ENCODE results near the gene SMIM20. TPM values are rescaled to one million over a fixed set of nuclear protein-coding genes. Genes with fewer than 3 reads are reported as not detected.

The SMIM20 gene
- total and polyA plus RNA-seq, 12 donors, result 27.4 to 48.5 (median 42.0) TPM

- Histone ChIP-seq H3K4me3 (no peak overlapping the region), H3K36me3 (no peaks in the 10 kb centered on the region), H3K27me3 (no peaks in the 10 kb centered on the region), H3K27ac (no peak overlapping the region), H3K9me3 (no peaks in the 10 kb centered on the region), H3K4me1 (peaks cover 0 to 20% (median 0%) of the 10 kb centered on the region in 9 donors)
- WGBS, 2 donors, result 63 to 76% methylated on average over 7 of the region's 7 CpGs
- intact Hi-C loops (cut with DNase I), result no loop called here
- DNase-seq, result no peak
- ATAC-seq, result peak in 7 of 8 donors; percentile 49 to 74 (median 54)
- TF ChIP-seq, protein P1, sequence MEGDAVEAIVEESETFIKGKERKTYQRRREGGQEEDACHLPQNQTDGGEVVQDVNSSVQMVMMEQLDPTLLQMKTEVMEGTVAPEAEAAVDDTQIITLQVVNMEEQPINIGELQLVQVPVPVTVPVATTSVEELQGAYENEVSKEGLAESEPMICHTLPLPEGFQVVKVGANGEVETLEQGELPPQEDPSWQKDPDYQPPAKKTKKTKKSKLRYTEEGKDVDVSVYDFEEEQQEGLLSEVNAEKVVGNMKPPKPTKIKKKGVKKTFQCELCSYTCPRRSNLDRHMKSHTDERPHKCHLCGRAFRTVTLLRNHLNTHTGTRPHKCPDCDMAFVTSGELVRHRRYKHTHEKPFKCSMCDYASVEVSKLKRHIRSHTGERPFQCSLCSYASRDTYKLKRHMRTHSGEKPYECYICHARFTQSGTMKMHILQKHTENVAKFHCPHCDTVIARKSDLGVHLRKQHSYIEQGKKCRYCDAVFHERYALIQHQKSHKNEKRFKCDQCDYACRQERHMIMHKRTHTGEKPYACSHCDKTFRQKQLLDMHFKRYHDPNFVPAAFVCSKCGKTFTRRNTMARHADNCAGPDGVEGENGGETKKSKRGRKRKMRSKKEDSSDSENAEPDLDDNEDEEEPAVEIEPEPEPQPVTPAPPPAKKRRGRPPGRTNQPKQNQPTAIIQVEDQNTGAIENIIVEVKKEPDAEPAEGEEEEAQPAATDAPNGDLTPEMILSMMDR (IDR thresholded peaks at IDR 0.05), result no peak
These were observed 33.9 kb upstream of the SMIM20 start for GRCh38 chr4:25879991-25880651.

DNA sequence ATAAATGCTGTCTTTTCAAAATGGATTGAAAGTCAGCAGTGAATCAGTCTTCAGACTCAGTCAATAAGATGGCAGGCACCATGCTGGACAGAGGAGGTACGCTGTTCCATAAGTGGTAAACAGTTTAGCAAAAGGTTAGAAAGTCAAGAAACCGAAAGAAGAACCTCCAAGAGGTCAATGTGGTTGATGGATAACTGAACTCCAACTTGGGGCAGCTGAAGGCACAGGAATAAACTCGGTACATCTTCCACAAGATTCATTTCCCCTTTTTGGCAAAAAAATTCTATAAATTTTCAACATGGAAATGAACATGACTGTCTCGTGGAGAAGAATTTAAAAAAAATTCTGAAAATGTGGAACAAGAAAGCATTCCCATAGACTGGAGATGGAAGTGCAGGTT, 32.8 kb upstream of the SMIM20 start:
- Histone ChIP-seq H3K36me3 (no peaks in the 10 kb centered on the region), H3K27ac (no peak overlapping the region), H3K9me3 (no peaks in the 10 kb centered on the region), H3K4me1 (peaks cover 0 to 20% (median 0%) of the 10 kb centered on the region in 9 donors), H3K27me3 (no peaks in the 10 kb centered on the region), H3K4me3 (no peak overlapping the region)
- DNase-seq (no peak), ATAC-seq (no peak)
- intact Hi-C loops (cut with DNase I), result no loop called here
- TF ChIP-seq, protein P1 (IDR thresholded peaks at IDR 0.05), result no peak
- 89 to 90% methylated on average over 4 of the region's 4 CpGs for WGBS, 2 donors

GRCh38 chr4:25882226-25882625, 31.8 kb upstream of the SMIM20 start:
- TF ChIP-seq, protein P1 (IDR thresholded peaks at IDR 0.05), result no peak
- no peak for ATAC-seq
- H3K9me3 ChIP-seq, result no peaks in the 10 kb centered on the region
- intact Hi-C loops (cut with DNase I), result no loop called here
- no peak overlapping the region for H3K4me3 ChIP-seq
- no peak overlapping the region for H3K27ac ChIP-seq
- no peak for DNase-seq
- no peaks in the 10 kb centered on the region for H3K36me3 ChIP-seq
- H3K27me3 ChIP-seq, result no peaks in the 10 kb centered on the region
- WGBS, 2 donors, result 68 to 90% methylated on average over 4 of the region's 4 CpGs
- H3K4me1 ChIP-seq, result peaks cover 0 to 20% (median 0%) of the 10 kb centered on the region in 9 donors

- no peak overlapping the region for H3K4me3 ChIP-seq
- TF ChIP-seq, protein P1 (IDR thresholded peaks at IDR 0.05), result no peak
- peaks cover 0 to 20% (median 0%) of the 10 kb centered on the region in 9 donors for H3K4me1 ChIP-seq
- H3K9me3 ChIP-seq, result no peaks in the 10 kb centered on the region
- no peaks in the 10 kb centered on the region for H3K27me3 ChIP-seq
- H3K27ac ChIP-seq, result no peak overlapping the region
- no peak for DNase-seq
- ATAC-seq, result no peak
- H3K36me3 ChIP-seq, result no peaks in the 10 kb centered on the region
- WGBS, 2 donors, result 92 to 93% methylated on average over 2 of the region's 2 CpGs
- intact Hi-C loops (cut with DNase I), result no loop called here
These were observed 30.5 kb upstream of the SMIM20 start for GRCh38 chr4:25883565-25883964.
